Loucy (cell line): Measurements from ENCODE around the gene CTSE.
A peak's percentile ranks its signal among the peaks of the same experiment; 100 is the strongest.

Experiments
- H2AFZ ChIP-seq: fragments of 200-600 bp; sonication (generic); 2 replicates; pipeline ENCODE4 v1.6.0; 2016; ENCODE audit warnings: antibody characterized with exemption, mild to moderate bottlenecking, low read length, moderate library complexity
- H3F3A ChIP-seq: fragments of 200-600 bp; 2 replicates; pipeline ENCODE4 v1.6.0; 2016; ENCODE audit warnings: antibody characterized with exemption, low read depth, mild to moderate bottlenecking
- H3K27me3 ChIP-seq: fragments of 200-600 bp; sonication (generic); 2 replicates; pipeline ENCODE4 v1.6.1; 2014; ENCODE audit warnings: low read length, mild to moderate bottlenecking; ENCODE audit not compliant: insufficient read depth, poor library complexity, severe bottlenecking
- H3K36me3 ChIP-seq: fragments of 200-600 bp; sonication (generic); 2 replicates; pipeline ENCODE4 v1.6.1; 2016; ENCODE audit warnings: low read length; ENCODE audit not compliant: insufficient read depth
- H3K4me1 ChIP-seq: fragments of 200-600 bp; sonication (generic); 2 replicates; pipeline ENCODE4 v1.5.1; 2014; ENCODE audit warnings: low read length, mild to moderate bottlenecking; ENCODE audit not compliant: insufficient read depth, poor library complexity, severe bottlenecking
- H3K4me2 ChIP-seq: fragments of 200-600 bp; sonication (generic); 2 replicates; pipeline ENCODE4 v1.6.0; 2014; ENCODE audit warnings: antibody characterized with exemption, low read length, low read depth, mild to moderate bottlenecking; ENCODE audit not compliant: poor library complexity, severe bottlenecking
- H3K4me3 ChIP-seq: fragments of 200-600 bp; sonication (generic); 2 replicates; pipeline ENCODE4 v1.5.1; 2014; ENCODE audit warnings: low read length, mild to moderate bottlenecking, mixed read lengths; ENCODE audit not compliant: poor library complexity, severe bottlenecking
- H3K79me2 ChIP-seq: fragments of 200-600 bp; sonication (generic); 2 replicates; pipeline ENCODE4 v1.6.1; 2014; ENCODE audit warnings: low read length; ENCODE audit not compliant: insufficient read depth
- H3K9ac ChIP-seq: fragments of 200-600 bp; sonication (generic); 2 replicates; pipeline ENCODE4 v1.6.0; 2014; ENCODE audit warnings: mild to moderate bottlenecking, low read depth, low read length, moderate library complexity; ENCODE audit not compliant: poor library complexity, severe bottlenecking
- H3K9me2 ChIP-seq: fragments of 200-600 bp; sonication (generic); replicated peaks from 2 replicates; pipeline ENCODE4 v1.6.1; 2016; ENCODE audit warnings: low read depth, low read length, mixed read lengths
- H3K9me3 ChIP-seq: fragments of 200-600 bp; sonication (generic); 2 replicates; pipeline ENCODE4 v1.6.1; 2014; ENCODE audit warnings: mild to moderate bottlenecking, antibody characterized with exemption, low read length, low read depth; ENCODE audit not compliant: insufficient read depth
- H4K20me1 ChIP-seq: fragments of 200-600 bp; sonication (generic); 2 replicates; pipeline ENCODE4 v1.6.0; 2014; ENCODE audit warnings: antibody characterized with exemption, low read length, mild to moderate bottlenecking; ENCODE audit not compliant: insufficient read depth, poor library complexity, severe bottlenecking
- EZH2phosphoT487 ChIP-seq: fragments of 200-600 bp; IDR thresholded peaks from 2 replicates; pipeline ENCODE4 v1.6.1; 2018; ENCODE audit warnings: antibody characterized with exemption, mild to moderate bottlenecking, moderate library complexity, borderline replicate concordance
- TF ChIP-seq, protein P1 (sequence below): fragments of 200-600 bp; sonication (generic); conservative IDR thresholded peaks from 2 replicates; pipeline ENCODE4 v1.5.1; 2014; ENCODE audit warnings: mild to moderate bottlenecking, antibody characterized with exemption, low read length

CTSE gene

DNA sequence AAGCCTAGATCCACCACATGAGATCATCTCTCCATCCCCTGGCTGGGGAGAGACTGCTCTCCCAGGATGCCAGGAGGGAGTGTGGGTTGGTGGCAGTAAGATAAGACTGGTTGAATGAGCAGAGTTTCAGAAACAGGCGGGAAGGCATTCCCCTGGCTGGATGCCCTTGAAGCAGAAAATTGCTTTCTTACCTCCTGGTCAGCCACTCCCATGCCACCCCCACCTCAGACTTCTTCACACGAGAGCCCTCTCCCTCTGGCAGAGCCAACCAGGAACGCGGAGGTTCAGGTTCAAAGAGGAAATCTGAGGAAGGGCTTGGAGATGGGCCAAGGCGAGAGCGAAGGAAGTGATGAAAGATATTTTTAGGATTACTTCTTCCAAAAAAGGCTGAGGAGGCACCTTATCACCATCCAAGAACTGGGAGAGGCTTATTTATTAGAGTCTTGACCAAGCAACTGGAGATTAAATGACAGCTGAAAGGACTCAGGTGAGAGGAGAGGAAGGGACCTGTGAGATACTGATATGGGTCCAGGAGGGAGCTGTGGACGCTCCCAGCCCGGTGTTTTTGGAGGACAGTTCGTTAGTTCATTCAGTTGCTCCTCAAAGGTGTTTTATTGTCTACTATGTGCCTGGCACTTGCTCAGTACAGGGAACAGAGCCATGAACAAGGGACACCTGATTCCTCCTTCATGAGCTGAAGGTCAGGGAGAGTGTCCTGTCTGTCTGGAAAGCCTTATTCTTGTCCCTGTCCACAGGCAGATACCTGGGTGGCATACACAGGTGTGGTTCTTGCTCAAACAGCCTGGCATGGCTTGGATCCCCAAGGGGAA lies 61.5 kb downstream of the CTSE start:
- Histone ChIP-seq H3K9me3 (no peaks in the 10 kb centered on the region), H3K9ac (no peak overlapping the region), H3K4me1 (peaks cover 9% of the 10 kb centered on the region), H3K9me2 (no peaks in the 10 kb centered on the region), H3K27me3 (no peaks in the 10 kb centered on the region), H4K20me1 (no peaks in the 10 kb centered on the region), H3K4me2 (no peak overlapping the region), H3K4me3 (no peak overlapping the region), H3K36me3 (no peaks in the 10 kb centered on the region), H3K79me2 (no peaks in the 10 kb centered on the region), H2AFZ (no peak overlapping the region), H3F3A (no peaks in the 10 kb centered on the region)
- no peak for TF ChIP-seq EZH2phosphoT487
- TF ChIP-seq, protein P1, sequence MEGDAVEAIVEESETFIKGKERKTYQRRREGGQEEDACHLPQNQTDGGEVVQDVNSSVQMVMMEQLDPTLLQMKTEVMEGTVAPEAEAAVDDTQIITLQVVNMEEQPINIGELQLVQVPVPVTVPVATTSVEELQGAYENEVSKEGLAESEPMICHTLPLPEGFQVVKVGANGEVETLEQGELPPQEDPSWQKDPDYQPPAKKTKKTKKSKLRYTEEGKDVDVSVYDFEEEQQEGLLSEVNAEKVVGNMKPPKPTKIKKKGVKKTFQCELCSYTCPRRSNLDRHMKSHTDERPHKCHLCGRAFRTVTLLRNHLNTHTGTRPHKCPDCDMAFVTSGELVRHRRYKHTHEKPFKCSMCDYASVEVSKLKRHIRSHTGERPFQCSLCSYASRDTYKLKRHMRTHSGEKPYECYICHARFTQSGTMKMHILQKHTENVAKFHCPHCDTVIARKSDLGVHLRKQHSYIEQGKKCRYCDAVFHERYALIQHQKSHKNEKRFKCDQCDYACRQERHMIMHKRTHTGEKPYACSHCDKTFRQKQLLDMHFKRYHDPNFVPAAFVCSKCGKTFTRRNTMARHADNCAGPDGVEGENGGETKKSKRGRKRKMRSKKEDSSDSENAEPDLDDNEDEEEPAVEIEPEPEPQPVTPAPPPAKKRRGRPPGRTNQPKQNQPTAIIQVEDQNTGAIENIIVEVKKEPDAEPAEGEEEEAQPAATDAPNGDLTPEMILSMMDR = no peak

DNA sequence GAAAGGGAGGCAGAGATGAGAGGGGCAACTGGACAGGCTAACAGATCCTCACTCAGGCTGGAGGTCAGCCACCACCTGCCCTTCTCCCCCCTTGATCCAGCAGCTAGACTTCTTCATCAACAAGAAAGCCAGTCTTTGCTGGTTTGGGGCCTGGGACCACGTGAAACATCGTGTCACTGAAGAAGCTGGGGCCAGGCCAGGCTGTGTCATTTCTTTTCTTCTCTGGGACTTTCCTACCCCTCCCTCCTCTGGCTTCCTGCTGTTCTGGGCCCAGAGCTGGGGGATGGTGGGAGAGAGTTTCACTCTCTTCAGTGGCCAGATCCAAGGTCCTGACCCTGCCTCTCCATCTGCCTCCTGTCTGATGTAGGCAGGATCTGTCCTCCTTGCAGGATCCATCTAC lies 62.3 kb downstream of the CTSE start:
- no peak overlapping the region for H2AFZ ChIP-seq
- H3F3A ChIP-seq = no peaks in the 10 kb centered on the region
- TF ChIP-seq EZH2phosphoT487 = no peak
- TF ChIP-seq, protein P1 = no peak
- no peaks in the 10 kb centered on the region for H3K9me3 ChIP-seq
- H3K27me3 ChIP-seq = no peaks in the 10 kb centered on the region
- no peak overlapping the region for H3K4me3 ChIP-seq
- peaks cover 9% of the 10 kb centered on the region for H3K4me1 ChIP-seq
- H3K79me2 ChIP-seq = no peaks in the 10 kb centered on the region
- no peaks in the 10 kb centered on the region for H3K36me3 ChIP-seq
- H3K9me2 ChIP-seq = no peaks in the 10 kb centered on the region
- H3K4me2 ChIP-seq = no peak overlapping the region
- H3K9ac ChIP-seq = peak overlapping the region; percentile 53
- no peaks in the 10 kb centered on the region for H4K20me1 ChIP-seq

DNA sequence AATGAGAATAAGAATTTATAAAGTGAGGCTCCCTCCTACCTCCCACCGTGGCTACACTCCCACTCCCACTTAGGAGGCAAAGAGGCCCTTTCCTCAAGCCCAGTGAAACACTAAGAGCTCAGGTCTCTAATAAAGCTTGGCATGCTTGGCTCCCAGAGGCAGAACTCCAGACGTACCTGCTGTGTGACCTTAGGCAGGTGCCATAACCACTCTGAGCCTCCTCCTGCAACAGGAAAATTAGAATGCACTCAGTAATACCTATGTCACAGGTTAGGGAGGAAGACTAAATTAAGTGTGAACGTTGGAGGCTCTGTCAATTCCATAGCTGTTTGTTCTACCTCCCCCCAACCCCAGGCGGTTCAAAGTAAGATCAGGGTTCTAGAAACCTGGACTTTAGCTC lies 63.9 kb downstream of the CTSE start:
- Histone ChIP-seq H3K4me3 (no peak overlapping the region), H3K4me1 (peaks cover 9% of the 10 kb centered on the region), H3K9me2 (no peaks in the 10 kb centered on the region), H4K20me1 (no peaks in the 10 kb centered on the region), H3K4me2 (no peak overlapping the region), H2AFZ (no peak overlapping the region), H3K9me3 (no peaks in the 10 kb centered on the region), H3K36me3 (no peaks in the 10 kb centered on the region), H3K9ac (no peak overlapping the region), H3K27me3 (no peaks in the 10 kb centered on the region), H3K79me2 (no peaks in the 10 kb centered on the region), H3F3A (no peaks in the 10 kb centered on the region)
- TF ChIP-seq EZH2phosphoT487 = no peak
- TF ChIP-seq, protein P1 = no peak
